ENCODE data around the gene PLEKHA7. TPM values are rescaled to one million over a fixed set of nuclear protein-coding genes. Genes with fewer than 3 reads are reported as not detected.
A peak's percentile ranks its signal among the peaks of the same experiment; 100 is the strongest.
"Not testable (repeated sequence)": the region's sequence is repeated elsewhere in the genome, so short reads cannot be mapped to it uniquely, and the experiment has no call there.

The PLEKHA7 gene
- total and polyA plus RNA-seq, 4 donors: 10.1 to 21.8 (median 13.4) TPM

GRCh38 chr11:16920559-16920958 is 93.7 kb downstream of the PLEKHA7 start:
- peaks cover 18% of the 10 kb centered on the region for H3K4me1 ChIP-seq (ENCODE audit: control insufficient read depth, insufficient read depth, low read length)
- no peak overlapping the region for H3K27ac ChIP-seq (ENCODE audit: low read depth, low read length)
- WGBS (ENCODE audit: insufficient coverage): 90% methylated on average over 4 of the region's 5 CpGs
- DNase-seq (ENCODE audit: low read depth in 4 of 6, low spot score in 6 of 6): no peak
- H3K27me3 ChIP-seq (ENCODE audit: control insufficient read depth, insufficient read depth, low read length): peaks cover 19% of the 10 kb centered on the region
- H3K36me3 ChIP-seq (ENCODE audit: control insufficient read depth, insufficient read depth, low read length): no peaks in the 10 kb centered on the region
- no peaks in the 10 kb centered on the region for H3K9me3 ChIP-seq (ENCODE audit: control insufficient read depth, insufficient read depth, low read length)
- no peak overlapping the region for H3K4me3 ChIP-seq (ENCODE audit: low read depth, low read length)

- WGBS (ENCODE audit: insufficient coverage): 100% methylated on average over 3 of the region's 6 CpGs
- not testable (repeated sequence) for H3K9me3 ChIP-seq (ENCODE audit: control insufficient read depth, insufficient read depth, low read length); H3K4me1 ChIP-seq (ENCODE audit: control insufficient read depth, insufficient read depth, low read length); H3K36me3 ChIP-seq (ENCODE audit: control insufficient read depth, insufficient read depth, low read length); H3K27ac ChIP-seq (ENCODE audit: low read depth, low read length); DNase-seq (ENCODE audit: low read depth in 4 of 6, low spot score in 6 of 6); H3K27me3 ChIP-seq (ENCODE audit: control insufficient read depth, insufficient read depth, low read length); H3K4me3 ChIP-seq (ENCODE audit: low read depth, low read length)
These were observed 95.6 kb downstream of the PLEKHA7 start for GRCh38 chr11:16918543-16919182.

- Histone ChIP-seq H3K36me3 (ENCODE audit: control insufficient read depth, insufficient read depth, low read length) (no peaks in the 10 kb centered on the region), H3K27ac (ENCODE audit: low read depth, low read length) (no peak overlapping the region), H3K4me1 (ENCODE audit: control insufficient read depth, insufficient read depth, low read length) (peaks cover 12% of the 10 kb centered on the region), H3K9me3 (ENCODE audit: control insufficient read depth, insufficient read depth, low read length) (no peaks in the 10 kb centered on the region), H3K27me3 (ENCODE audit: control insufficient read depth, insufficient read depth, low read length) (peaks cover 3% of the 10 kb centered on the region), H3K4me3 (ENCODE audit: low read depth, low read length) (no peak overlapping the region)
- DNase-seq (ENCODE audit: low read depth in 4 of 6, low spot score in 6 of 6): no peak
- WGBS (ENCODE audit: insufficient coverage): 100% methylated on average over 2 of the region's 4 CpGs
These were observed 96.3 kb downstream of the PLEKHA7 start for GRCh38 chr11:16917941-16918340.

- Histone ChIP-seq H3K4me3 (ENCODE audit: low read depth, low read length) (no peak overlapping the region), H3K27ac (ENCODE audit: low read depth, low read length) (no peak overlapping the region), H3K9me3 (ENCODE audit: control insufficient read depth, insufficient read depth, low read length) (no peaks in the 10 kb centered on the region), H3K36me3 (ENCODE audit: control insufficient read depth, insufficient read depth, low read length) (no peaks in the 10 kb centered on the region), H3K4me1 (ENCODE audit: control insufficient read depth, insufficient read depth, low read length) (peaks cover 14% of the 10 kb centered on the region), H3K27me3 (ENCODE audit: control insufficient read depth, insufficient read depth, low read length) (no peaks in the 10 kb centered on the region)
- WGBS (ENCODE audit: insufficient coverage): 16% methylated on average over 3 of the region's 3 CpGs
- peak in 2 of 6 donors; percentile 48 to 88 for DNase-seq (ENCODE audit: low read depth in 4 of 6, low spot score in 6 of 6)
These were observed 101.5 kb downstream of the PLEKHA7 start for GRCh38 chr11:16912692-16913111.

- no peaks in the 10 kb centered on the region for H3K27me3 ChIP-seq (ENCODE audit: control insufficient read depth, insufficient read depth, low read length)
- no peaks in the 10 kb centered on the region for H3K9me3 ChIP-seq (ENCODE audit: control insufficient read depth, insufficient read depth, low read length)
- H3K4me1 ChIP-seq (ENCODE audit: control insufficient read depth, insufficient read depth, low read length): peaks cover 14% of the 10 kb centered on the region
- 87% methylated on average over 4 of the region's 4 CpGs for WGBS (ENCODE audit: insufficient coverage)
- H3K36me3 ChIP-seq (ENCODE audit: control insufficient read depth, insufficient read depth, low read length): no peaks in the 10 kb centered on the region
- H3K27ac ChIP-seq (ENCODE audit: low read depth, low read length): no peak overlapping the region
- no peak overlapping the region for H3K4me3 ChIP-seq (ENCODE audit: low read depth, low read length)
- DNase-seq (ENCODE audit: low read depth in 4 of 6, low spot score in 6 of 6): no peak
These were observed 102.6 kb downstream of the PLEKHA7 start for GRCh38 chr11:16911658-16912057.

GRCh38 chr11:16911186-16911585 is 103.0 kb downstream of the PLEKHA7 start:
- no peak overlapping the region for H3K27ac ChIP-seq (ENCODE audit: low read depth, low read length)
- no peaks in the 10 kb centered on the region for H3K27me3 ChIP-seq (ENCODE audit: control insufficient read depth, insufficient read depth, low read length)
- H3K4me3 ChIP-seq (ENCODE audit: low read depth, low read length): no peak overlapping the region
- DNase-seq (ENCODE audit: low read depth in 4 of 6, low spot score in 6 of 6): no peak
- no peaks in the 10 kb centered on the region for H3K36me3 ChIP-seq (ENCODE audit: control insufficient read depth, insufficient read depth, low read length)
- H3K9me3 ChIP-seq (ENCODE audit: control insufficient read depth, insufficient read depth, low read length): no peaks in the 10 kb centered on the region
- H3K4me1 ChIP-seq (ENCODE audit: control insufficient read depth, insufficient read depth, low read length): peaks cover 14% of the 10 kb centered on the region
- 77% methylated on average over 3 of the region's 4 CpGs for WGBS (ENCODE audit: insufficient coverage)

GRCh38 chr11:16909359-16910035 is 104.7 kb downstream of the PLEKHA7 start:
- 84% methylated on average over 2 of the region's 3 CpGs for WGBS (ENCODE audit: insufficient coverage)

GRCh38 chr11:16905375-16905774 is 108.8 kb downstream of the PLEKHA7 start:
- DNase-seq (ENCODE audit: low read depth in 4 of 6, low spot score in 6 of 6): no peak
- no peak overlapping the region for H3K4me3 ChIP-seq (ENCODE audit: low read depth, low read length)
- H3K9me3 ChIP-seq (ENCODE audit: control insufficient read depth, insufficient read depth, low read length): no peaks in the 10 kb centered on the region
- no peaks in the 10 kb centered on the region for H3K36me3 ChIP-seq (ENCODE audit: control insufficient read depth, insufficient read depth, low read length)
- no peak overlapping the region for H3K27ac ChIP-seq (ENCODE audit: low read depth, low read length)
- no peaks in the 10 kb centered on the region for H3K4me1 ChIP-seq (ENCODE audit: control insufficient read depth, insufficient read depth, low read length)
- no CpG with 5 or more reads among the region's 1 CpG for WGBS (ENCODE audit: insufficient coverage)
- no peaks in the 10 kb centered on the region for H3K27me3 ChIP-seq (ENCODE audit: control insufficient read depth, insufficient read depth, low read length)

More at GRCh38 chr11:16909359-16910035, 104.7 kb downstream of the PLEKHA7 start:
- no peak for DNase-seq (ENCODE audit: low read depth in 4 of 6, low spot score in 6 of 6)
- Histone ChIP-seq H3K36me3 (ENCODE audit: control insufficient read depth, insufficient read depth, low read length) (no peaks in the 10 kb centered on the region), H3K4me3 (ENCODE audit: low read depth, low read length) (no peak overlapping the region), H3K27ac (ENCODE audit: low read depth, low read length) (no peak overlapping the region), H3K27me3 (ENCODE audit: control insufficient read depth, insufficient read depth, low read length) (no peaks in the 10 kb centered on the region), H3K9me3 (ENCODE audit: control insufficient read depth, insufficient read depth, low read length) (no peaks in the 10 kb centered on the region), H3K4me1 (ENCODE audit: control insufficient read depth, insufficient read depth, low read length) (peaks cover 14% of the 10 kb centered on the region)

GRCh38 chr11:16904761-16905160 is 109.5 kb downstream of the PLEKHA7 start:
- H3K4me3 ChIP-seq (ENCODE audit: low read depth, low read length); H3K4me1 ChIP-seq (ENCODE audit: control insufficient read depth, insufficient read depth, low read length); H3K9me3 ChIP-seq (ENCODE audit: control insufficient read depth, insufficient read depth, low read length); H3K27me3 ChIP-seq (ENCODE audit: control insufficient read depth, insufficient read depth, low read length); DNase-seq (ENCODE audit: low read depth in 4 of 6, low spot score in 6 of 6); H3K27ac ChIP-seq (ENCODE audit: low read depth, low read length); H3K36me3 ChIP-seq (ENCODE audit: control insufficient read depth, insufficient read depth, low read length): not testable (repeated sequence)
- 100% methylated on average over 1 of the region's 2 CpGs for WGBS (ENCODE audit: insufficient coverage)
